ENCODE results near the gene PCDH1. TPM values are rescaled to one million over a fixed set of nuclear protein-coding genes. Genes with fewer than 3 reads are reported as not detected.

Gene PCDH1
- total RNA-seq, 1 experiment from 2014 or later: 127 TPM

DNA sequence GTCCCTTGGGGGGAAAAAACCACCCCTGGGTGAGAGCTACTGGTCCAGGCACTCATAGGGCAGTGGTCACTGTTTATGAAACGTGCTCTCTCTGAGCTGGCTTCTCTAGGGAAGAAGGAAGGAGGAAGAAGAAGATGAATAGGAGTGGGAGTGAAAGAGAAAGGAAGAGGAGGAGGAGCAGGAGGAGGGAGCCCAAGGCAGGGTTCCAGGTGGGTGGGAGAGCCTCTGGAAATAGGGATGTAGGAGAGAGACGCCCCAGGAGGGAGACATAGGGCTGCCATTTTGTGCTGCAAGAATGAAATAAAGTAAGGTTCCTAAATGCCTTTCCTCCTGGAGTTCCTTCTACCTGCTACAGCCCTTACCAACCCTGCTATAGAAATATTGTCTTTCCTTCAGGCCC lies 65.7 kb downstream of the PCDH1 start:
- no peaks in the 10 kb centered on the region for H3K79me1 ChIP-seq (ENCODE audit: insufficient read depth, low read depth, low read length, poor library complexity, severe bottlenecking)
- H3K18ac ChIP-seq (ENCODE audit: insufficient read length, low read depth, low read length): no peak overlapping the region
- H3K4ac ChIP-seq (ENCODE audit: low read depth, low read length): no peak overlapping the region
- H2BK15ac ChIP-seq (ENCODE audit: low read depth, low read length): no peak overlapping the region
- no peak overlapping the region for H3K56ac ChIP-seq (ENCODE audit: insufficient read length, low read depth, low read length)
- Mint-ChIP-seq H3K27me3 (ENCODE audit: low read depth) (peaks cover 34% of the 10 kb centered on the region), H3K27ac (peak overlapping the region in 1 of 3 experiments; percentile 80; a peak in 1 of 7 replicates), H3K36me3 (ENCODE audit: insufficient read depth in 1 of 3, low read depth in 3 of 3) (no peaks in the 10 kb centered on the region; a peak in 2 of 7 replicates), H3K4me3 (peak overlapping the region; percentile 10 to 76; a peak in 2 of 5 replicates), H3K9me3 (no peaks in the 10 kb centered on the region; a peak in 1 of 5 replicates), H3K4me1 (peaks cover 64 to 77% of the 10 kb centered on the region in 2 experiments)
- H3T11ph ChIP-seq (ENCODE audit: low read length): no peak overlapping the region
- TF ChIP-seq, protein P1, sequence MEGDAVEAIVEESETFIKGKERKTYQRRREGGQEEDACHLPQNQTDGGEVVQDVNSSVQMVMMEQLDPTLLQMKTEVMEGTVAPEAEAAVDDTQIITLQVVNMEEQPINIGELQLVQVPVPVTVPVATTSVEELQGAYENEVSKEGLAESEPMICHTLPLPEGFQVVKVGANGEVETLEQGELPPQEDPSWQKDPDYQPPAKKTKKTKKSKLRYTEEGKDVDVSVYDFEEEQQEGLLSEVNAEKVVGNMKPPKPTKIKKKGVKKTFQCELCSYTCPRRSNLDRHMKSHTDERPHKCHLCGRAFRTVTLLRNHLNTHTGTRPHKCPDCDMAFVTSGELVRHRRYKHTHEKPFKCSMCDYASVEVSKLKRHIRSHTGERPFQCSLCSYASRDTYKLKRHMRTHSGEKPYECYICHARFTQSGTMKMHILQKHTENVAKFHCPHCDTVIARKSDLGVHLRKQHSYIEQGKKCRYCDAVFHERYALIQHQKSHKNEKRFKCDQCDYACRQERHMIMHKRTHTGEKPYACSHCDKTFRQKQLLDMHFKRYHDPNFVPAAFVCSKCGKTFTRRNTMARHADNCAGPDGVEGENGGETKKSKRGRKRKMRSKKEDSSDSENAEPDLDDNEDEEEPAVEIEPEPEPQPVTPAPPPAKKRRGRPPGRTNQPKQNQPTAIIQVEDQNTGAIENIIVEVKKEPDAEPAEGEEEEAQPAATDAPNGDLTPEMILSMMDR (conservative IDR thresholded peaks at IDR 0.05): no peak
- no peak overlapping the region for H4K5ac ChIP-seq (ENCODE audit: insufficient read length, low read depth, low read length)
- peak overlapping the region; percentile 24 for H3K4me2 ChIP-seq (ENCODE audit: insufficient read depth, insufficient read length, low read length)
- H3K9ac ChIP-seq (ENCODE audit: extremely low read depth, insufficient read length, low read length): no peak overlapping the region
- no peak overlapping the region for H3K27ac ChIP-seq (ENCODE audit: insufficient read length, low read depth, low read length)
- H3K23me2 ChIP-seq (ENCODE audit: insufficient read length, low read depth, low read length, poor library complexity, severe bottlenecking): no peaks in the 10 kb centered on the region
- no peak overlapping the region for H4K8ac ChIP-seq (replicated peaks; ENCODE audit: insufficient read length, low read depth, low read length)
- H4K20me1 ChIP-seq (ENCODE audit: control insufficient read depth, insufficient read depth, insufficient read length): no peaks in the 10 kb centered on the region
- no CpG with 5 or more reads among the region's 2 CpGs for WGBS (ENCODE audit: extremely low coverage, insufficient read length, low lambda C conversion rate)
- H3K27me3 ChIP-seq (ENCODE audit: insufficient read depth, low read length): no peaks in the 10 kb centered on the region
- H4K91ac ChIP-seq (ENCODE audit: insufficient read length, low read depth, low read length): no peak overlapping the region
- DNase-seq: no peak
- no peak overlapping the region for H2BK20ac ChIP-seq (ENCODE audit: low read depth, low read length, poor library complexity, severe bottlenecking)
- H2BK5ac ChIP-seq (ENCODE audit: insufficient read length, low read length): no peak overlapping the region
- H2BK120ac ChIP-seq (ENCODE audit: low read depth, low read length, poor library complexity, severe bottlenecking): no peak overlapping the region
- no peak overlapping the region for H2AFZ ChIP-seq (ENCODE audit: low read length)
- H2BK12ac ChIP-seq (ENCODE audit: insufficient read length, low read depth, low read length): no peak overlapping the region
- peaks cover 14% of the 10 kb centered on the region; the same call in 1 of the 2 replicates for H3K4me1 ChIP-seq (ENCODE audit: insufficient read depth, low read length)
- H3K9me3 ChIP-seq (ENCODE audit: control insufficient read depth, low read depth, low read length): no peaks in the 10 kb centered on the region
- H3K23ac ChIP-seq (ENCODE audit: insufficient read length, low read depth, low read length): no peak overlapping the region
- no peak overlapping the region for H3K14ac ChIP-seq (ENCODE audit: insufficient read depth, low read length)
- H2AK5ac ChIP-seq (ENCODE audit: insufficient read length, low read length): no peak overlapping the region
- no peaks in the 10 kb centered on the region for H3K79me2 ChIP-seq (ENCODE audit: insufficient read depth, low read length)

Measured in H9 (cell line).